GM21390 (cell line): Measurements from ENCODE around the gene IL17RE.
A peak's percentile ranks its signal among the peaks of the same experiment; 100 is the strongest.

Source experiments
- ATAC-seq: cut with Tn5 transposase; IDR thresholded peaks from one replicate; pipeline ENCODE4 v1.9.1; 2021; ENCODE audit not compliant: unreplicated experiment

Gene IL17RE

GRCh38 chr3:9951598-9951961 lies 48.9 kb downstream of the IL17RE start:
- ATAC-seq: peak; percentile 24

- peak; percentile 67 for ATAC-seq
Observed at GRCh38 chr3:9951962-9952805, 49.5 kb downstream of the IL17RE start, which contains the start of gene PRRT3. PRRT3 (minus strand) TSS chr3:9952408; CDS start chr3:9950115, 2,293 bp downstream.

GRCh38 chr3:9955067-9955502 lies 52.4 kb downstream of the IL17RE start:
- ATAC-seq: no peak

GRCh38 chr3:9955611-9956352 lies 53.1 kb downstream of the IL17RE start:
- ATAC-seq: no peak

GRCh38 chr3:9957214-9957613 lies 54.6 kb downstream of the IL17RE start:
- no peak for ATAC-seq

- ATAC-seq: no peak
Observed at GRCh38 chr3:9965200-9965875, 62.7 kb downstream of the IL17RE start.
